Progenitor cell of endocrine pancreas (in vitro differentiated cells): ENCODE measurements around the gene RABEP1. TPM values are rescaled to one million over a fixed set of nuclear protein-coding genes. Genes with fewer than 3 reads are reported as not detected.

Experiments used
- DNase-seq: peaks from one replicate; pipeline ENCODE4 v3.0.0; 2021; ENCODE audit warnings: low spot score; ENCODE audit not compliant: unreplicated experiment
- H3K27ac Mint-ChIP-seq: 2 replicates; pipeline ENCODE4 v1.8.0; 2021; ENCODE audit warnings: mild to moderate bottlenecking, moderate library complexity, mixed read lengths
- H3K27me3 Mint-ChIP-seq: 2 replicates; pipeline ENCODE4 v1.8.0; 2021; ENCODE audit warnings: mixed read lengths
- H3K36me3 Mint-ChIP-seq: 2 replicates; pipeline ENCODE4 v1.8.0; 2022; ENCODE audit warnings: mixed read lengths; ENCODE audit not compliant: insufficient read depth
- H3K4me1 Mint-ChIP-seq: 2 replicates; pipeline ENCODE4 v1.8.0; 2021; ENCODE audit warnings: low read depth, mixed read lengths
- H3K4me3 Mint-ChIP-seq: 2 replicates; pipeline ENCODE4 v1.8.0; 2021; ENCODE audit warnings: low read depth, mild to moderate bottlenecking, moderate library complexity, mixed read lengths
- H3K9me3 Mint-ChIP-seq: 2 replicates; pipeline ENCODE4 v1.8.0; 2021; ENCODE audit warnings: low read depth, mixed read lengths
- CTCF ChIP-seq: fragments of 200-600 bp; sonication (generic); IDR thresholded peaks from one replicate; pipeline ENCODE4 v1.5.0; 2021; ENCODE audit warnings: antibody characterized with exemption, mild to moderate bottlenecking; ENCODE audit not compliant: unreplicated experiment
- total RNA-seq: library from RNA; stranded (reverse); gene quantifications from 2 replicates; pipeline ENCODE4 v1.2.1, GENCODE V29; 2021

The RABEP1 gene
- total RNA-seq, 1 donor from 2014 or later: 50.1 TPM

- Mint-ChIP-seq H3K36me3 (no peaks in the 10 kb centered on the region), H3K27me3 (no peaks in the 10 kb centered on the region), H3K27ac (no peak overlapping the region), H3K9me3 (no peaks in the 10 kb centered on the region), H3K4me3 (no peak overlapping the region), H3K4me1 (peaks cover 11% of the 10 kb centered on the region)
- TF ChIP-seq CTCF: no peak
- no peak for DNase-seq
Observed at GRCh38 chr17:5262416-5262991, 19.6 kb upstream of the RABEP1 start.

GRCh38 chr17:5263441-5263840 is 18.6 kb upstream of the RABEP1 start:
- no peaks in the 10 kb centered on the region for H3K27me3 Mint-ChIP-seq
- H3K4me3 Mint-ChIP-seq: no peak overlapping the region
- TF ChIP-seq CTCF: no peak
- H3K27ac Mint-ChIP-seq: no peak overlapping the region
- H3K4me1 Mint-ChIP-seq: peaks cover 11% of the 10 kb centered on the region
- no peaks in the 10 kb centered on the region for H3K36me3 Mint-ChIP-seq
- H3K9me3 Mint-ChIP-seq: peaks cover 3% of the 10 kb centered on the region
- no peak for DNase-seq

- no peaks in the 10 kb centered on the region for H3K36me3 Mint-ChIP-seq
- H3K27ac Mint-ChIP-seq: no peak overlapping the region
- peaks cover 11% of the 10 kb centered on the region for H3K4me1 Mint-ChIP-seq
- peaks cover 3% of the 10 kb centered on the region for H3K9me3 Mint-ChIP-seq
- H3K4me3 Mint-ChIP-seq: no peak overlapping the region
- no peak for TF ChIP-seq CTCF
- no peaks in the 10 kb centered on the region for H3K27me3 Mint-ChIP-seq
- DNase-seq: no peak
Observed at GRCh38 chr17:5264893-5265292, 17.2 kb upstream of the RABEP1 start.

GRCh38 chr17:5269241-5269960 is 12.7 kb upstream of the RABEP1 start:
- Mint-ChIP-seq H3K36me3 (no peaks in the 10 kb centered on the region), H3K27me3 (no peaks in the 10 kb centered on the region), H3K9me3 (peaks cover 3% of the 10 kb centered on the region), H3K27ac (no peak overlapping the region), H3K4me3 (no peak overlapping the region), H3K4me1 (peaks cover 4% of the 10 kb centered on the region)
- no peak for TF ChIP-seq CTCF
- no peak for DNase-seq

- Mint-ChIP-seq H3K27ac (no peak overlapping the region), H3K4me3 (no peak overlapping the region), H3K4me1 (peaks cover 6% of the 10 kb centered on the region), H3K36me3 (no peaks in the 10 kb centered on the region), H3K9me3 (peaks cover 3% of the 10 kb centered on the region), H3K27me3 (no peaks in the 10 kb centered on the region)
- TF ChIP-seq CTCF: no peak
- DNase-seq: no peak
Observed at GRCh38 chr17:5272322-5272721, 9.8 kb upstream of the RABEP1 start.
